GM18499 (cell line): ENCODE data around the gene SEC11C.

Source experiments
- ATAC-seq: cut with Tn5 transposase; IDR thresholded peaks from one replicate; pipeline ENCODE4 v1.9.1; 2021; ENCODE audit warnings: moderate number of reproducible peaks; ENCODE audit not compliant: insufficient read depth, unreplicated experiment

The SEC11C gene

GRCh38 chr18:59207506-59207905 lies 67.8 kb downstream of the SEC11C start:
- no peak for ATAC-seq
